Measurements from ENCODE around the gene TFDP3.

TFDP3 gene

DNA sequence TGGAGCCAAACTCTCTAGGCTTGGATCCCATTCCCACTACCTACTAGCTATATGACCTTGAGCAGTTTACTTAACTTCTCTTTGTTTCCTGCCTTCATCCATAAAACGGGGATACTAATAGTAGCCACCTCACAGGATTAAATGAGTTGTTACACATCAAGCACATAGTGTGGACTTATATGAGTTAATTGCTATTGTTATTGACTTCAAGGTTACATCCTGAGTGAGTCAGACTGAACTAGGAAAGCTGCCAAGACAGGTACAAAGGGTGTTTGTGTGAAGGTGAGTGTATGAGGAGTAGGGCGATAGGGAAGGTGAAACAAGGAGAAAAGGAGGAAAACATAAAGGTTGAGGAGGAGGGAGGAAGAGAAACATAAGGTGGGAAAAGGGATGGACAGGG lies 32.2 kb downstream of the TFDP3 start:
- DNase-seq (ENCODE audit: low read depth in 2 of 2) = no peak

DNA sequence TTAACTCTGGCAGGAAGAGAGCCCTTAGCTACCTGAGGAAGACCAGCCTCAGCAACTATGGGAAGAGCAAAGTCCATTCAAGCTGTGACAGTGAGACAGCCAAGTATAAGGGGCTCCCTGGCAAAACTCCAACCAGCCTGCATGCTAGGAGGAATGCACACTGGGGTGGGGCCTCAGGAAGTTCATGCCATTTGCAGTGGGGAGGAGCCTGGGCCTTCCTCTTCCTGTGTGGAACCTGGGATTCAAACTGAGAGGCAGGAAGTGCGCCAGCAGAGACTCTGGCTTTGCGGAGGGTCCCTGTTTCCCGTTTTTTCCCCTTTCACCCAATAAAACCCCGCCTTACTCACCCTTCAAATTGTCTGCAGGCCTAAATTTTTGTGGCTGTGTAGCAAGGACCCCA lies 33.0 kb downstream of the TFDP3 start:
- DNase-seq (ENCODE audit: low read depth in 2 of 2) = no peak

DNA sequence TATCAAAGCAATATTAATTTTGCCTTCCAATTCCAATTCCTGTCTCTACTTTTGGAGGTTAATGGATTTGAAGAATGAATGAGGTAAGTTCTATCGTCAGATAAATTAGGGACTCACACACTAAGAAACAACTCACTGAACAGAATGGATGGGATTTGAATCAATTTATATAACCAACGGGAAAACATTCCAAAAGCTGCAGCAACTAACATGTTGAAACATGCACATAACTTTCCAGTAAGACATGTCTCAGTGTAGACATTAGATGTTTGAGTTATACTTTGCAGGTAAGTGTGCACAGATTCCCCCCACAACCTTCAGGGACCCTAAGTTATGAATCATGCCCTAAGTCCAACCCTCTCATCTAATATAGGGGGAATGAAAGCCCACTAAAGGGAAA lies 34.3 kb downstream of the TFDP3 start:
- DNase-seq (ENCODE audit: low read depth in 2 of 2) = no peak

DNA sequence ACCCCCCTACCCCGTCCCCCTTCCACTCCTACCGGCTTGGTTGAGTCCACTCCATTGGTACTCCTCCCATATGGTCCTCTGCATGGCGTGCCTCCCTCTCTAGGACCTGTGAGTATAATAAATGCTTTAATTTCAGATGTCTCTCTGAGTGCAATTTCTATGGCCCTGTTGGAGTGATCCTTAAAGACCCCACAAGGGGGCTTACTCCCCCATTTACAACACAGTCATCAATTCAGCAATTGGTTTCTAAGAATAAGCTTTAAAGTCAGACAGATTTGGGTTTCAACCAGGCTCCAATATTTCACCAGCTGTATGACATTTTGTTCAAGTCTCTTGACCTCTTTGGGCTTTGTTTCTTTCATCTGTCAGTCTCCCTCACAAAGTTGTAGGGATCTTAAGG lies 38.7 kb downstream of the TFDP3 start:
- no peak for DNase-seq (ENCODE audit: low read depth in 2 of 2)

DNA sequence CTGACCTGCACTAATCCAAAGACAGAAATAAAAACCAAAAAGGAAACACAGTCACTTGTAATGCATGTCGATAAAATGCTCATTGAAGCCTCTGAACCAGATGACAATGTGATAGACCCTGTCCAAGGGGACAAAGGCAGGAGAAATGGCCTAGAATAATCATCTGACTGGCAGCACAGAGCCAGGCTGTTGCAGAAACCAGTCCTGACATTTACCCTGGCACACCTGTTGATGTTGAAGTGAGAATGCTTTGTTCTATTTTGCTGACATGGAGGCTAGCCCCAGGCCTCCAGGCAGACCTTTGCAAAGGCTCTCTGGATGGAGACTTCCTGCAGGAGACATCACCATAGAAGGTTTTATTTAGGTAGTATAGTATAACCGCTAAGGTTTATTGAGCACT lies 41.0 kb downstream of the TFDP3 start:
- DNase-seq (ENCODE audit: low read depth in 2 of 2) = no peak

DNA sequence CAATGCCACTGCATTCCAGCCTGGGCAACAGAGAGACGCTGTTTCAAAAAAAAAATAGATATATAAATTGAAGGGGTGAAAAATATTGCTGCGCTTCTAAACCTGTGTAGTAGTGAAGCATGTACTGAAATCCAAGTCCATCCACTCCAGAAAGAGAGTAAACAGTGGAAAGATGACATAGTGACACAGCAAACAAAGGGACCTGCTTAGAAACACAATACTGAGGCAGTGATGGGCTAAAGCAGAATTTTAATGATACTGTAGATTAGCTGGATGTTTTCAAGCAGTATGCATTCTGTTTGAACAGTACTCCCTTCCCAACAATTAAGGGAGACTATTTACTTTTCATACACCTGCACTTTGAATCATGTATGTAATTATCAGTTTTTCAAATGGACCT lies 42.5 kb downstream of the TFDP3 start:
- DNase-seq (ENCODE audit: low read depth in 2 of 2) = no peak

DNA sequence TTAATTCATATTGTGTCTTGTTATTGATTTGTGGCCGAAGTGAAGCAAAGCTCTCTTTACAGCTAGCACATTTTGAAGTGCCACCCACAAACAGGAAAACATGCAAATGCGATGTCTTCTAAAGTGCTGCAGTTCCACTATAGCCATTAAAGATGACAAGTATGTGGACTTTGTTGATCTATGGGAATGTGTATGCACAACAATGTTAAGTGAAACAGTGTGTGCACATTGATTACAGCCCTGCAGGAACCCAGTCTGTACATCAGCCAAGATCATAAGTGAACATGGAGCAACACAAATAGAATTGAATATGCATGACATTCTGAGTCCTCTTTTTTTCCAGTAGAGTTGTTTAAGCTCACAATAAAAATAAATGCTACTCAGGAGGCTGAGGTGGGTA lies 43.0 kb downstream of the TFDP3 start:
- DNase-seq (ENCODE audit: low read depth in 2 of 2) = no peak

DNA sequence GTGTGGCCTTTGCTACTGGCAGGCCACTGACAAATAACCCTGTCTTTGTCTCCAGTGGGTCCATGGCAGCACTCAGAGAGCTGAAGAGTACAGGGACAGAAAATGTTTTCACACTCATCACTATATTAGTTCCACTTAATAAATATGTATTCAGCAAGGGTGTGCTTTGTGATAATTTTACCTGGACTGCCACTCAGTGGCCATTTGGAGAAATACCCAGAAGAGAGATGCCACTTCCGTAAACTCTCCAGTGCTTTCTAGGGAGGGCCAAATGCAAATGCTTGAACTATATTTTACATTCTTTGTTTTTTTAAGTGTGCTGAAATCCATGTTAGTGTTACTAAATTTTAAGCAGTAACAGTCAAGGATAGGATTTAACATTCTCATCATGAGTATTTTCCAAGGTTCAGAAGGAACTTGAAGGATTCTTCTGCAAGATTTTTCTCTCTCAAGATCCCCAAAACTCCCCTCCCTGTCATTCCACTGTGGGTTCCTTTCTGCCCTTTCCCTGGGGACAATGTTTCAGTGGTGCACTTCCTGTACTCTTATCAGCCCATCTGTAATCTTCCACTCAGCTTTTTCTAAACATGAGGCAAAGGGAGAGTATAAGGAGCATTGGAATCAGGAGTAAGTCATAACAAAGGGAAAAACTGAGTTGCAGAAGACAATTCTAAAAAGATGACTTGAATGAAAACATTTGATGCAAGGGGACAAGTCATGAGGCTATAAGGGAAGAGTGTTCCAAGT lies 46.0 kb downstream of the TFDP3 start:
- DNase-seq (ENCODE audit: low read depth in 2 of 2) = no peak

Measured in stimulated activated CD4-positive, alpha-beta T cell treated with anti-CD3 and anti-CD28 coated beads, Interleukin-12 subunit alpha, Interleukin-12 subunit beta, amount 100 ng/mL, for 24 hours (primary cell).